CD4-positive, alpha-beta T cell treated with Interleukin-1 beta for 1 hour (primary cell): Measurements from ENCODE around the gene AGAP2.
A peak's percentile ranks its signal among the peaks of the same experiment; 100 is the strongest.
"Not testable (repeated sequence)": the region's sequence is repeated elsewhere in the genome, so short reads cannot be mapped to it uniquely, and the experiment has no call there.

Source experiments
- DNase-seq, 2 donors: peaks; one replicate each; pipeline ENCODE4 v3.0.0-alpha.2; 2020 to 2022

AGAP2 gene

DNA sequence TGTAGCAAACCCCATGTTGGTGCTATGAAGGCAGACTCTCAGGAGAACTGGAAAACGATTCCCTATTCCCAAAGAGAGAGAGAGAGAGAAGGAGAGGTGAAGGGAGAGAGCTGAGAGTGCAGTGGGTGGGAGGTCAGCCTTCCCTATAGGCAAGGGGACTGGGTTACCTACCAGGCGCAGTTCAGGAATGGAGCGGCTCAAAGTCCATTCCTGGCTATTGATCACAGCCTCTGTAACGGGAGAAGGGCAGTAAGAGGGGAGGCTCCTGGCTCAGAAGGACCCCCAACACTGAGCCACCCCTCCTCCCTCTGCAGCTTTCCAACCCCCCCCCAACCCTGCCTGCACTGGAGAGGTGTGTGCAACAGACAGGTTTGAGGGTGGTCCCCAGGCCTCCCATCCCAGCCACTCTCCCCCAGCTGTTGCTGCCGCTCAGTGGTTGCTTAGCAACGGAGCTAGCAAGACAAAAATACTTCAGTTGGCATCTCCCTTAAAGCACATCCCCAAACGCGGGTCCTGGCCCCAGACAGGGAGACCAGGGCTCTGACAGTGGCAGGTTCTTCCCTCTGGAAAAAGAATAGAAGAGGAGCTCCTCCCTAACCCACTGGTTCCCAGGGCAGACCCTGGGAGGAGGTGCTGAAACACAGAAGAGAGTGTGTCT lies 3.2 kb downstream of the AGAP2 start:
- no peak for DNase-seq

- DNase-seq, result no peak
Observed at GRCh38 chr12:57734591-57734990, 4.0 kb downstream of the AGAP2 start.

GRCh38 chr12:57733928-57734327 lies 4.6 kb downstream of the AGAP2 start:
- DNase-seq, result no peak

DNA sequence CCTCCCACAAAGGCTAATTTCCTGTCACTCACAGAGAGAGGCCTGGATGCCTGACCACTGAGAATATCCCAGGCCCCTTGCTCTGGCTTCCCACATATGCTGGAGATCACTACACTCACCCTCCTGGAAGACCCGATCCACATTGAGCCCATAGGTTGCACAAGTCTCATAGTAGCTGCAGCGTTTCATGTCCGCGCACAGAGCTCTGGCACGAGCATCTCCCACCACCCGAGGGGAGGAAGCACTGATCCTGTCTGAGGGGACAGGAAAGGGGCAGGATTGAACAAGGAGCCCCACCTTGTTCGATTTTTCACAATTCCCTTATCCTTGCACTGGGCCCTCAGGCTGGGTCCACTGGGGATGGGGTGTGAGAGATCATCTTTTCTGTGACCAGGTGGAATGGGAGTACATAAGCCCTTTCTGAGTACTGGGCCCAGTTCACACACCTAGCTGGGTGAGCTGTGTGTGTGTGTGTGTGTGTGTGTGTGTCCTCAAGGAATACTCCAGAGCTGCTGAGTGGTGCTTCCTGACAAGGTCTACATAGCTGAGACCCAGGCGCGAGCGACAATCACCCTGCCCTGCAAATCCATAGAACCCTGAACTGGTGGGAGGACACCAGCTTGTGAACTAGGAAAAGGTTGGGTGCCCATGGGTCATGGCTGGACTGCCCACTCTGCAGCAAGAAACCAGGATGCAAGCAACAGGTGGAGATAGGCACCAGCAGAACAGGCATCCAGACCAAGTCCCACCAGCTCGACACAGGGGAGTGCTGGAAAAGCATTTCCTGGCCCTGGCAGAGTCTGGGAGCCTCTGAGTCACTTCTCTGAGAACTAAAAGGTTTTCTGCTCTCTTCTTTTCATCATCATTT lies 5.6 kb downstream of the AGAP2 start:
- no peak for DNase-seq

- no peak for DNase-seq
Observed at GRCh38 chr12:57732270-57732669, 6.3 kb downstream of the AGAP2 start.

GRCh38 chr12:57731411-57732080 lies 7.0 kb downstream of the AGAP2 start:
- no peak for DNase-seq

- no peak for DNase-seq
Observed at GRCh38 chr12:57730336-57731067, 8.0 kb downstream of the AGAP2 start.

GRCh38 chr12:57729321-57729844 lies 9.2 kb downstream of the AGAP2 start:
- DNase-seq, result no peak

DNA sequence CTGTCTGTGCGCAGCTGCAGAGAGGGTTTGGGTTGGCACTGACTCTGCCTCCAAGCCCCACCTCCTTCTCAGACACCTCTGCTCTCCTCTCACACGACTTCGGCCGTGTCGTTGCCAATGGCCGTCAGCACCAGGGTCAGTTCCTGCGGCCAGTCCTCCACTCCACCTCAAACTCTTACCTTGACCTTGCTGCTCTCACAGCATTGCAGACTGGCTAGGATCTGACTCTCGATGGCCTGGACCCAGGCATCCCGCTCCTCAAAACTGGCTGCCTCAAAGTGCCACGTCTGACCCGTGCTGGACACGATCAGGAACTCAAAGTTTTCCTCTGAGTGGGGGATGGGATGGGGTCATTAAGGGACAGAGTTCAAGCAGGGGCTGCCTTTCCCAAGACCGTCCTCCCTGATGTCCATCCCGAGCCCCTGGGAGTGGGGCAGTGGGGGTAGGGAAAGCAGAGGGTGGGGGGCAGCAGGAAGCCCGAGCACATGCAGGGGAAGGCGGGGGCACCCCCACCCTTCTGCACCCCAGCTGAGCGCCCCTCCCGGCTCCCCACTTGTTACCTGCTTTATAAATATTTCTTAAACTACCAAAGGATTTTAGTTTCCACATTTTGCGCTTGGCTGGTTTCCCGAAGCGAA lies 10.7 kb downstream of the AGAP2 start:
- no peak for DNase-seq

DNA sequence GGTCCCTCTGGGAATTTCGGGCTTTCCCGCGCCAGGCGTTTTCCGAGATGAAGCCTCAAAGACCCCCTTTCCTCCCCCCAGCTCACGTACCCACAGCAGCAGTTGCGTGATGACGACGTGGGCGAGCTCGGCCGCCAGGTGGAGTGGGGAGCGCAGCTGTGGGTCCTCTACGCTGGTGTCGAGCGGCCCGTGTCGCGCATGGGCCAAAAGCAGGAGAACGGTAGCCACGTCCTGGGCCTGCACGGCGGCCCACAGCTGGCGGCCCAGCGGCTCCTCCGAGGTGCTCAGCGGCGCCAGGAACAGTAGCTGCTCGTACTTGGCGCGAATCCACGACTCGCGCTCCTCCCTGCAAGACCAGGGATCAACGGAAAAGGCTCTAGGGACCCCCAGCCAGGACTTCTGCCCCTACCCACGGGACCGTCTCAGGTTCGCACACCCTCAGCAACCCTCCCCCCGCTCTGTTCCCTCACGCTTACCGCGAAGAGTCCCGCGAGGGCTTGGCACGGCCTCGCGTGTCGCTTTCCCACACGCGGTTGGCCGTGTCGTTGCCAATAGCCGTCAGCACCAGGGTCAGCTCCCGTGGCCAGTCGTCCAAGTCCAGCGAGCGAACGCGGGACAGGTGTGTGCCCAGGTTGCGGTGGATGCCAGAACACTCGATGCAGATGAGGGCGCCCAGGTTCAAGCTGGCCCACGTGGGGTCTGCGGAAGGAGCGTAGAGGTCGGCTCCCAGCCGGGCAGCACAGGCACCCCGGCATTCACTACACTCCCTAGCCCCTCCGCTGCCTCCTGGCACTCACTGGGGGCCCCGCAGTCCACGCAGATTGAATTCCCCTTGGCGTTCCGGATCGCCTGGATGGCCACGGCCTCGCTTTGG lies 11.4 kb downstream of the AGAP2 start:
- DNase-seq, result no peak

GRCh38 chr12:57726151-57726883 lies 12.2 kb downstream of the AGAP2 start:
- peak in 1 of 2 donors; percentile 36 for DNase-seq

GRCh38 chr12:57725851-57726150 lies 12.7 kb downstream of the AGAP2 start:
- DNase-seq, result no peak

GRCh38 chr12:57724936-57725740 lies 13.4 kb downstream of the AGAP2 start:
- DNase-seq, result no peak

DNA sequence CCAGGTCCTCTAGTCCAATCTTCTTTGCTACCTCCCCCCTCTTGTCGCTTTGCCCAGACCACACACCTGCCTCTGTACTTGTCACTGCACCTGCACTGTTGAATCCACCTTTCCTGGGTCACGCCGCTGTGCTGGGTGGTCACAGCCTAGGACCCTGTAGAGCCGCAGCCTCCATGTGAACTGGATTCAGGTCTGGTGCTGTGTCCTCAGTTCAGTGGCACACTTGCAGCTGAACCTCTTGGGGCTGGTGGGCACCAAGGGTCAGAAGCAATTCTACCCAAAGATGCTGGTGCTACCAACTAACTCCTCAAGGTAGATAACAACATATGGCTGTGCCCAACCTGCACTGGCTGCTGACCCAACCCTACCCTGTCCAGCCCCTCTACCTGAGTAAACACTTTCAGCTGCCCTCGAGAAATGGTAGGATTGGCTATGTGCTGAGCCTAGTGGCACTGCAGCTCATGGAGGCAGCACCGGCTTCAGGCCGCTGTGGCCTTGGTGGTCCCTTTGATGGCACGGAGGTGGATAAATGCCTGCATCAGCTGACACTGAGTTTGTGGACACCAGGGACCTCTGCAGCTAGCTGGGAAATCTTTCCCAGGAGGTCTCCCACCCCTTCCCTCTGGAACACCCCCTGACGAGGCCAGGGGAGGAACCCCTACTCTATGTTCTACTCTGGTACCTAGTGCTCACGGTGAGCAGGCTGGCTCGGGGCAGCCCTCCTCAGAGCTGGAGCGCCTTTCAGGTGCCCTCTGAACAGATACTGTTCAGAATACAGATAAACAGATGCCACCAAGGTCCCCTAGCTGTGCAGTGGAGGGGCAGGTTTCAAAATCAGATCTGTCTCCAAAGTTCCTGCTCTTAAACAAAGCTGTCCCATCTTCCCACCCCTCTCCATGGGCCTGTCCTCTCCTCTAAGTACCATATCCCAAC lies 14.3 kb downstream of the AGAP2 start:
- no peak for DNase-seq

GRCh38 chr12:57723630-57723962 lies 14.9 kb downstream of the AGAP2 start:
- DNase-seq, result no peak

DNA sequence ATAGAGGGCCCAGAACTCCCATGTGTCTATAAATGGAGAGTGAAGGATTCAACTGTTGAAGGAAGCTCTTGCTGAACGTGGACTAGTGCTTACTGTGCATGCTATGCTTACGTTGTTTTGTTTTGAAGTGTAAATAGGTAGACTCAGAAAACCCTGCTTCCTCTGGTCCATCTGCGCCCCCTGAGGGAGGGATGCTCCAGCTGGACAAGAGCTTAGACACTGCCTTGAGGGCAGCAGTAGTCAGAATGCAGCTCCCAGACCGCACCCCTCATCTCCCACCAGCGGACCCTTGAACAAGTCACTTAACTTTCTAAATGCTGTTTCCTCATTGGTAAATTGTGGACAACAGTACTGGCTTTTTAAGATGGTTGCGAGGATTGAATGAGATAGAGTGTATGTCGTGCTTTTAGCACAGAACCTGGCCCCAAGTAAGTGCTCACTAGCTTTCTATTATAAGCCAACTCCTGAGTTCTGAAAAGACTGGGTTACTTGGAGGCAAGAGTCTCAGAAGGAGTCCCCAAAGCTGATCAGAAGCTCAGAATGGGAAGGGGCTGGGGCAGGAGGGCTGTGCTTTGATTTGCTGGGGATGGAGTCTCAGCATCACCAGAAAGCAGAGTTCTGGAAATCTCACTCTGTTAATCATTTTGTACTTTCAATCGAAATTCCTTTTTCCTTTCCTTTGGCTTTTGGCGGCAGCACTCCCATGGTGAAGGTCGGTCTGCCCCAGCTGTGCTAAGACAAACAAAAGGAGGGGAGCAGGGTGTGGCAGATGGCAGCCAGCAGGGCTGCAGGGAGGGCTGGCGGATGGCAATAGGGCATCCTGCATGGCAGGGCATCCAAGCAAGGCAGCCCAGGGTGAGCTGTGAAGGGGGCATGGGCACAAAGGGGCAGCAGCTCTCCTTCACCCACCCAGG lies 15.6 kb downstream of the AGAP2 start:
- no peak for DNase-seq

DNA sequence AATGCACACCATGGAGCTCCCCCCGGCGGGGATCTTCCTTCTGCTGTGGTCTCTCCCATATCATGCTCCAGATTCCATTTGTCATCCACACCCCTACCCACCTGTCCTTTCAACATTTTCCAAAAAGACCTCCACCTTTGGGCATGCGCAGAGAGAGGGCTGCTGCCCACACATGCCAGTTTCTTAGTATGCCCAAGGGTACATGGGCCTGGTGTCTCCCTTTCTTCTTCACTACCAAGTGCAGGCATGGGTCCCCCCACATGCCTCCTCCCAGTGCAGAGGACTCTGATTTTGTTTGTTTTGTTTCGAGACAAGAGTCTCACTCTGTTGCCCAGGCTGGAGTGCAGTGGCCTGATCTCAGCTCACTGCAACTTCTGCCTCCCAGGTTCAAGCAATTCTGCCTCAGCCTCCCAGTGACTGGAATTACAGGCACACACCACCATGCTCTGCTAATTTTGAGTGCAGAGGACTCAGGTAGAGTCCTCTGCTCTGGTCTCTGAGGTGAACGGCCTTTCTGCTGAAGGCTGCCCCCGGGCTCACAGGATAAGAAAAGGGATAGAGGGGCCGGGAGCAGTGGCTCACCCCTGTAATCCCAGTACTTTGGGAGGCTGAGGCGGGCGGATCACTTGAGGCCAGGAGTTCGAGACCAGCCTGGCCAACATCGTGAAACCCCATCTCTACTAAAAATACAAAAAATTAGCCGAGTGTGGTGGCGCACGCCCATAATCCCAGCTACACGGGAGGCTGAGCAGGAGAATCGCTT lies 16.5 kb downstream of the AGAP2 start:
- DNase-seq, result not testable (repeated sequence)
